Astrocyte (in vitro differentiated cells and primary cell): ENCODE data around the gene PPP1R1B. TPM values are rescaled to one million over a fixed set of nuclear protein-coding genes. Genes with fewer than 3 reads are reported as not detected.
A peak's percentile ranks its signal among the peaks of the same experiment; 100 is the strongest.

ENCODE experiments used
- DNase-seq: peaks from one replicate; pipeline ENCODE4 v3.0.0-alpha.2; 2010; ENCODE audit warnings: low read depth
- FAIRE-seq: peaks from 2 replicates; lab custom pipeline; 2011; peaks lifted over from hg19 to GRCh38; lab: Jason Lieb, UNC
- H2AFZ ChIP-seq: 2 replicates; pipeline ENCODE4 v1.6.0; 2012; ENCODE audit warnings: low read depth, low read length, inconsistent platforms
- H3K27ac ChIP-seq: 2 replicates; pipeline ENCODE4 v1.5.1; 2011; ENCODE audit warnings: low read depth, low read length, inconsistent platforms
- H3K27me3 ChIP-seq: 2 replicates; pipeline ENCODE4 v1.6.0; 2011; ENCODE audit warnings: low read length, inconsistent platforms; ENCODE audit not compliant: insufficient read depth
- H3K36me3 ChIP-seq: 2 replicates; pipeline ENCODE4 v1.5.1; 2011; ENCODE audit warnings: low read length, inconsistent platforms; ENCODE audit not compliant: insufficient read depth
- H3K4me1 ChIP-seq: 2 replicates; pipeline ENCODE4 v1.5.1; 2011; ENCODE audit warnings: low read length, inconsistent platforms; ENCODE audit not compliant: insufficient read depth
- H3K4me2 ChIP-seq: 2 replicates; pipeline ENCODE4 v1.6.0; 2012; ENCODE audit warnings: low read length, inconsistent platforms
- H3K4me3 ChIP-seq: 2 replicates; pipeline ENCODE4 v1.5.1; 2011; ENCODE audit warnings: low read depth, mild to moderate bottlenecking, low read length, inconsistent platforms; ENCODE audit not compliant: insufficient read depth
- H3K79me2 ChIP-seq: 2 replicates; pipeline ENCODE4 v1.6.0; 2012; ENCODE audit warnings: mild to moderate bottlenecking, low read length, inconsistent platforms; ENCODE audit not compliant: insufficient read depth
- H3K9ac ChIP-seq: 2 replicates; pipeline ENCODE4 v1.6.0; 2012; ENCODE audit warnings: mild to moderate bottlenecking, low read length, inconsistent platforms
- H3K9me3 ChIP-seq: 2 replicates; pipeline ENCODE4 v1.5.1; 2012; ENCODE audit warnings: low read depth, mild to moderate bottlenecking, low read length, inconsistent platforms; ENCODE audit not compliant: insufficient read depth
- H4K20me1 ChIP-seq: 2 replicates; pipeline ENCODE4 v1.6.0; 2012; ENCODE audit warnings: low read length, inconsistent platforms; ENCODE audit not compliant: insufficient read depth
- H3K27ac Mint-ChIP-seq: one replicate; pipeline ENCODE4 v1.8.0; 2021; ENCODE audit warnings: mild to moderate bottlenecking, mixed read lengths; ENCODE audit not compliant: unreplicated experiment
- H3K27me3 Mint-ChIP-seq: one replicate; pipeline ENCODE4 v1.8.0; 2021; ENCODE audit warnings: low read depth, mixed read lengths; ENCODE audit not compliant: unreplicated experiment
- H3K36me3 Mint-ChIP-seq: one replicate; pipeline ENCODE4 v1.8.0; 2021; ENCODE audit warnings: low read depth, mixed read lengths; ENCODE audit not compliant: unreplicated experiment
- H3K4me1 Mint-ChIP-seq: one replicate; pipeline ENCODE4 v1.8.0; 2021; ENCODE audit warnings: low read depth, mixed read lengths; ENCODE audit not compliant: unreplicated experiment
- H3K4me3 Mint-ChIP-seq: one replicate; pipeline ENCODE4 v1.8.0; 2021; ENCODE audit warnings: mild to moderate bottlenecking, moderate library complexity, mixed read lengths; ENCODE audit not compliant: unreplicated experiment
- H3K9me3 Mint-ChIP-seq: one replicate; pipeline ENCODE4 v1.8.0; 2021; ENCODE audit warnings: mild to moderate bottlenecking, mixed read lengths; ENCODE audit not compliant: unreplicated experiment
- EZH2 ChIP-seq: IDR thresholded peaks from 2 replicates; pipeline ENCODE4 v1.6.1; 2012; ENCODE audit warnings: mild to moderate bottlenecking, low read length, inconsistent platforms; ENCODE audit not compliant: insufficient read depth
- total RNA-seq: library from RNA; stranded (reverse); gene quantifications from 2 replicates; pipeline ENCODE4 v1.2.1, GENCODE V29; 2021
- TF ChIP-seq, protein P1 (sequence below): IDR thresholded peaks from 2 replicates; pipeline ENCODE4 v1.5.1; 2011; ENCODE audit warnings: low read depth, mild to moderate bottlenecking, inconsistent platforms, low read length, moderate library complexity; ENCODE audit not compliant: insufficient read depth

The PPP1R1B gene
- total RNA-seq, 1 donor from 2014 or later: 0.39 TPM

DNA sequence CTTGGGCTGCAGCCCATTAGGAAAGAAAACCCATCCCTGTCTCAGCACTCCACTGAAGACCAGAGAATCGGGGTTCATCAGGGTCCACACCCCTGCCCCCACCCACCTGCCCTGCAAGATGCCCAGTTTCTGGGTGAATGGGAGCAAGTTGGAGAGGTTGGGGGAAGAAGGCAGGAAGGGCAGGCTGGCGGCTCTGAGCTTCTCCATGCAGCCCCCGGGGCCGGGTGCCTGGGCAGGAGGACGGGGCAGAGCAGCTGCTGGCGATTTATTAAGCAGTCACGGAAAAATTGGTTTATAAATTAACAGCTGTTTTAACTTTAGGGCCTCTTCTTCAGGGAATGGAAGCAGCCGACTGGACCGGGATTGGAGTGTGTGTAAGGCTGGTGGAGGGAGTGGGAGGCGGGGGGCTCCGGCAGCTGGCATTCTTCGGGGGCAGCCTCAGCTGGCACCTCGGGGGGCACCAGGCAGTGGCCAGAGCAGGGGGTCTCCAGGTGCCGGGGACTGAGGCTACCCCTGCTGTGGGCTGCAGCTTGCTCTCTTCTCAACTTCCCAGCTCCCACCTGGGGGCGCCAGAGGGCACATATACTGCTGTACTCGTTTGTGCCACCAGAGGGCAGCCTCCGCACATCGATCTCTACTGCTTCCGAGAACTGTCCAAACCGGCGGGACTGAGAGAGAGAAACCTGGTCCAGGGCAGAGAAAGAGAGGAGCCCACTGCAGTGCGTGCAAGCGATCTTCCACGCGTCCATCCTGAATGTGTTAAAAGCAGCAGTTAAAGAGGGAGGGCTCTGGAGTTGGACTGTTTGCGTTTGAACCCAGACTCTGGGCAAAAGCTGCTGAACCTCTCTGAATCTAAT, 5.0 kb upstream of the PPP1R1B start:
- Histone ChIP-seq H3K9ac (no peak overlapping the region), H3K27ac (no peak overlapping the region), H4K20me1 (no peaks in the 10 kb centered on the region), H3K4me2 (peak overlapping the region; percentile 71), H3K36me3 (no peaks in the 10 kb centered on the region), H2AFZ (peak overlapping the region; percentile 64), H3K79me2 (no peaks in the 10 kb centered on the region), H3K4me3 (no peak overlapping the region), H3K27me3 (peaks cover 34% of the 10 kb centered on the region), H3K9me3 (no peaks in the 10 kb centered on the region), H3K4me1 (peaks cover 12% of the 10 kb centered on the region)
- Mint-ChIP-seq H3K27ac (no peak overlapping the region), H3K36me3 (no peaks in the 10 kb centered on the region), H3K9me3 (no peaks in the 10 kb centered on the region), H3K27me3 (peaks cover 77% of the 10 kb centered on the region), H3K4me1 (no peaks in the 10 kb centered on the region), H3K4me3 (peak overlapping the region; percentile 47)
- peak; percentile 31 for DNase-seq
- no peak for TF ChIP-seq EZH2
- TF ChIP-seq, protein P1, sequence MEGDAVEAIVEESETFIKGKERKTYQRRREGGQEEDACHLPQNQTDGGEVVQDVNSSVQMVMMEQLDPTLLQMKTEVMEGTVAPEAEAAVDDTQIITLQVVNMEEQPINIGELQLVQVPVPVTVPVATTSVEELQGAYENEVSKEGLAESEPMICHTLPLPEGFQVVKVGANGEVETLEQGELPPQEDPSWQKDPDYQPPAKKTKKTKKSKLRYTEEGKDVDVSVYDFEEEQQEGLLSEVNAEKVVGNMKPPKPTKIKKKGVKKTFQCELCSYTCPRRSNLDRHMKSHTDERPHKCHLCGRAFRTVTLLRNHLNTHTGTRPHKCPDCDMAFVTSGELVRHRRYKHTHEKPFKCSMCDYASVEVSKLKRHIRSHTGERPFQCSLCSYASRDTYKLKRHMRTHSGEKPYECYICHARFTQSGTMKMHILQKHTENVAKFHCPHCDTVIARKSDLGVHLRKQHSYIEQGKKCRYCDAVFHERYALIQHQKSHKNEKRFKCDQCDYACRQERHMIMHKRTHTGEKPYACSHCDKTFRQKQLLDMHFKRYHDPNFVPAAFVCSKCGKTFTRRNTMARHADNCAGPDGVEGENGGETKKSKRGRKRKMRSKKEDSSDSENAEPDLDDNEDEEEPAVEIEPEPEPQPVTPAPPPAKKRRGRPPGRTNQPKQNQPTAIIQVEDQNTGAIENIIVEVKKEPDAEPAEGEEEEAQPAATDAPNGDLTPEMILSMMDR: peak; percentile 100
- FAIRE-seq: no peak

DNA sequence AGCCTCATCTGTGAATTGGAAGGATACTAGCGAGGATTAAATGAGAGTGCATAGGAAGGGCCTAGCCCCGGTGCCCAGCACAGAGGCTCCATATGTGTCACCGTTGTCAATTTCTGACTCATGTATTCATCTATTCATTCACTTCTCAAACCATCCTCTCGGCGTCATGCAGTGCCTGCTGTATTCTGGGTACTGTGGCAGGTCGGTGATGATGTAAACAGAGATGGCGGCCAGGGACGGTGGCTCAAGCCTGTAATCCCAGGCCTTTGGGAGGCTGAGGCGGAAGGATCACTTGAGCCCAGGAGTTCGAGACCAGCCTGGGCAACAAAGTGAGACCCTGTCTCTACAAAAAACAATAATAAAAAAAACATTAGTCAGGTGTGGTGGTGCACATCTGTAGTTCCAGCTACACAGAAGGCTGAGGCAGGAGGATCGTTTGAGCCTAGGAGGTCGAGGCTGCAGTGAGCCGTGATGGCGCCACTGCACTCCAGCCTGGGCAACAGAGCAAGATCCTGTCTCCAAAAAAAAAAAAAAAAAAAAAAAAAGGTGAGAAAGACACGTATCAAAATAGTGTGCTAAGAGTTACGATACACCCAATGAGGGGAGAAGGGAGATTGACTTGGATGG, 4.3 kb upstream of the PPP1R1B start:
- peaks cover 13% of the 10 kb centered on the region for H3K4me1 ChIP-seq
- H3K27me3 ChIP-seq: peaks cover 34% of the 10 kb centered on the region
- peak overlapping the region; percentile 64 for H2AFZ ChIP-seq
- Mint-ChIP-seq H3K4me1 (no peaks in the 10 kb centered on the region), H3K27me3 (peaks cover 72% of the 10 kb centered on the region), H3K27ac (no peak overlapping the region), H3K9me3 (no peaks in the 10 kb centered on the region), H3K36me3 (no peaks in the 10 kb centered on the region), H3K4me3 (no peak overlapping the region)
- no peak overlapping the region for H3K9ac ChIP-seq
- H4K20me1 ChIP-seq: no peaks in the 10 kb centered on the region
- no peak for DNase-seq
- H3K27ac ChIP-seq: no peak overlapping the region
- no peak for FAIRE-seq
- H3K79me2 ChIP-seq: no peaks in the 10 kb centered on the region
- H3K4me3 ChIP-seq: no peak overlapping the region
- TF ChIP-seq, protein P1: no peak
- no peak for TF ChIP-seq EZH2
- H3K36me3 ChIP-seq: no peaks in the 10 kb centered on the region
- peak overlapping the region; percentile 71 for H3K4me2 ChIP-seq
- H3K9me3 ChIP-seq: no peaks in the 10 kb centered on the region
